ENCODE measurements around the gene RIPOR1.

RIPOR1 gene

DNA sequence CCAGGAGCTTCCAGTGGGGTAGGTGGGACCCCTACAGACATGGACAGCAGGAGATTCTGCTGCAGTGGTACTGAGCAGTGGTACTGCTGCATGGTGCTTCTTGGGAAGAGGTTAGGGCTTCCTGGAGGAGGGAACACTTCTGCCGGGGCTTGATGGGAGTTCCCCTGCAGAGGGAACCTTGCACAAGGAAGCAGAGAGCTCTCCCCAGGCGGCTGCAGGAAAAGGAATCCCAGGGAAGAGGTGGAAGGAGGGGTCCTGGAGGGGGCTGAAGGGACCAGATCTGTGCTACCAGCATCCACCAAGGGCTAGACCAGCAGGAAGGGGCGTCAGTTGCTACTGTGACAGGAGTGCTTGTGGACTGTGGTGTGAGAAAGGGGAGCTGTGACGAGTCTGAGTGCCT is 10.6 kb downstream of the RIPOR1 start:
- no peak for DNase-seq

DNA sequence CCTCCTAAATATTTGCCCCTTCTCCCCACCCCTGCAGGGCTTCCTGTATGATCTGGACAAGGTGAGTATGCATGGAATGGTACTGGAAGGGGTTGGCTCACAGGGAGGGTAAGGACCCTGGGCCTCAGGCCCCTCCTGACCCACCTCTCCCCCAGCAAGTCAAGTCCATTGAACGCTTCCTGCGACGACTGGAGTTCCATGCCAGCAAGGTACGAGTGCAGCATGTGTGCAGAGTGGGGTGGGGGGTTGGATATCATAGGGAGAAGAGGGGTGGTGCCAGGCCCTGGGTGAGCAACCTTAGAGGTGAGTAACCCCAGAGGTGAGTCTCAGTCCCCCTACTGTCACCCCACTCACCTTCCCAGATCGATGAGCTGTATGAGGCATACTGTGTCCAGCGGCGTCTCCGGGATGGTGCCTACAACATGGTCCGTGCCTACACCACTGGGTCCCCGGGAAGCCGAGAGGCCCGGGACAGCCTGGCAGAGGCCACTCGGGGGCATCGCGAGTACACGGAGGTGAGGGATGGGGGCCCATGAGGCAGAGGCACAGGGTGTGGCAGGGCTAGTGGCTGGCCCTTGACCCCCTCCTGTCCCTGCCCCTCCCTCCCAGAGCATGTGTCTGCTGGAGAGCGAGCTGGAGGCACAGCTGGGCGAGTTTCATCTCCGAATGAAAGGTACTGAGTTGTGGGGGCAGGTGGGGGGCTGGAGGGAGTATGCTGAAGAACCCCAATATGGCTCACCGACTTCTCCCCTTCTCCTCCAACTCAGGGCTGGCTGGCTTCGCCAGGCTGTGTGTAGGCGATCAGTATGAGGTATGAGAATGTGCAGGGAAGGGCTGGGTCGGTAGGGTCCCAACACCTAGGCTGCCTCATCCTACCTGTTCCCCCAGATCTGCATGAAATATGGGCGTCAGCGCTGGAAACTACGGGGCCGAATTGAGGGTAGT is 11.3 kb downstream of the RIPOR1 start:
- DNase-seq = no peak

DNA sequence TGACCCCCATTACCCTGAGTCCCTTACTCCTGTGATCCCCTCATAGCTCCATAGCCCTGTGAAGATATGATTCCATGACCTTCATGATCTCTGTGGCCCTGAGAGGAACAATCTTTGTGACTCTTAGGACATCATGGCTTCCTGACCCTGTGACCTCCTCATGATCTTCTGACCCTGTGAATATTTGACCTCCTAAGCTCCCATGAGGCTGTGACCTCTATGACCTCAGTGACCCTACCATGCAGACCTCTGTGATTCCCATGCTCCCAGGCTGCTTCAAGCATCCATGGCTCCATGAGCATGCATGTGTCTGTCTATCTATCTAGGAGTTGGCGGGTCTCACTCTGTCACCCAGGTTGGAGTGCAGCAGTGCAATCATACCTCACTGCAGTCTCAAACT is 12.1 kb downstream of the RIPOR1 start:
- no peak for DNase-seq

DNA sequence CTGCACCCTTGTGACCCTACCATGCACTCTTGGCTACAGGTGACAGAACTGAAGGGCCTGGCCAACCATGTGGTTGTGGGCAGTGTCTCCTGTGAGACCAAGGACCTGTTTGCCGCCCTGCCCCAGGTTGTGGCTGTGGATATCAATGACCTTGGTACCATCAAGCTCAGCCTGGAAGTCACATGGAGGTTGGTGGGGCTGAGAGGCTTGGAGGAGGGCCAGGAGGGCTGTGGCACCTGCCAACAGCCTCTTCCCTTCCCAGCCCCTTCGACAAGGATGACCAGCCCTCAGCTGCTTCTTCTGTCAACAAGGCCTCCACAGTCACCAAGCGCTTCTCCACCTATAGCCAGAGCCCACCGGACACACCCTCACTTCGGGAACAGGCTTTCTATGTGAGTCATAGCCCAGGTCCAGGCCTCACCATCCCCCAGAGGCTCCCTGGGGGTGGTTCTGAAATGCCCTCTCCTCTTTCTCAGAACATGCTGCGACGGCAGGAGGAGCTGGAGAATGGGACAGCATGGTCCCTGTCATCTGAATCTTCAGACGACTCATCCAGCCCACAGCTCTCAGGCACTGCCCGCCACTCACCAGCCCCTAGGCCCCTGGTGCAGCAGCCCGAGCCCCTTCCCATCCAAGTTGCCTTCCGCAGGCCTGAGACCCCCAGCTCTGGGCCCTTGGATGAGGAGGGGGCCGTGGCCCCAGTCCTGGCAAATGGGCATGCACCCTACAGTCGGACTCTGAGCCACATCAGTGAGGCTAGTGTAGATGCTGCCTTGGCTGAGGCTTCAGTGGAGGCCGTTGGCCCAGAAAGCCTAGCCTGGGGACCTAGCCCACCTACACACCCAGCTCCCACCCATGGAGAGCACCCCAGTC is 13.0 kb downstream of the RIPOR1 start:
- no peak for DNase-seq

DNA sequence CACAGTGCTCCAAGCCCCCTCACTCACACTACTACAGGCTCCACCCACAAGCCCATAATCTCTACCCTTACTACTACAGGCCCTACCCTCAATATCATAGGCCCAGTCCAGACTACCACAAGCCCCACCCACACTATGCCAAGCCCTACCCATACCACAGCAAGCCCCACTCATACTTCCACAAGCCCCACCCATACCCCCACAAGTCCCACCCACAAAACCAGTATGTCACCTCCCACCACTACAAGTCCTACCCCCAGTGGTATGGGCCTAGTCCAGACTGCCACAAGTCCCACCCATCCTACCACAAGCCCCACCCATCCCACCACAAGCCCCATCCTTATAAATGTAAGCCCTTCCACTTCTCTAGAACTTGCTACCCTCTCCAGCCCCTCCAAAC is 13.8 kb downstream of the RIPOR1 start:
- no peak for DNase-seq

DNA sequence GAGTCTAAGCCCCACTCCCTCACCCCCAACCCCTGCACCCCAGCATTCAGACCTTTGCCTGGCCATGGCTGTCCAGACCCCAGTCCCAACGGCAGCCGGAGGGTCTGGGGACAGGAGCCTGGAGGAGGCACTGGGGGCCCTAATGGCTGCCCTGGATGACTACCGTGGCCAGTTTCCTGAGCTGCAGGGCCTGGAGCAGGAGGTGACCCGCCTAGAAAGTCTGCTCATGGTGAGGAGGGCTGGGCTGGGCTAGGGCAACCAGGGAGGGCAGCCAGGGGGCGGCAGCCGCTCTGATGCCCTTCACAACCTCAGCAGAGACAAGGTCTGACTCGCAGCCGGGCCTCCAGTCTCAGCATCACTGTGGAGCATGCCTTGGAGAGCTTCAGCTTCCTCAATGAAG is 14.4 kb downstream of the RIPOR1 start:
- no peak for DNase-seq

- no peak for DNase-seq
These were observed 15.0 kb downstream of the RIPOR1 start for GRCh38 chr16:67543582-67543981.

DNA sequence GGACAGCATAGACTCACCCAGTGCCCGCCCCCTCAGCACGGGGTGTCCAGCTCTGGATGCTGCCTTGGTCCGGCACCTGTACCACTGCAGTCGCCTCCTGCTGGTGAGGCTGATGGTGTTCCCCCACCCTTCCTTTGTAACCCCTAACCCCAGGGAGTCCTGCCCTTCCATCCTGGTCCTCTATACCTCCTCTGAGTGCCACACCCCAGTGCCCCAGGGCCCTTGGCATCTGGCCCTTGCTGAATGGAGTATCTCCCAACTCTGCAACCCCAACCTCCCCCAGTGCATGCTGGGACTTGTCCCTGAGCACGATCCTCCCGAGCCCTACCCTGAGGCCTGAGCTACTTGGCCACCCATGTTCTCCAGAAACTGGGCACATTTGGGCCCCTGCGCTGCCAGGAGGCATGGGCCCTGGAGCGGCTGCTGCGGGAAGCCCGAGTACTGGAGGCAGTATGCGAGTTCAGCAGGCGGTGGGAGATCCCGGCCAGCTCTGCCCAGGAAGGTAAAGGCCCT is 15.8 kb downstream of the RIPOR1 start:
- no peak for DNase-seq

DNA sequence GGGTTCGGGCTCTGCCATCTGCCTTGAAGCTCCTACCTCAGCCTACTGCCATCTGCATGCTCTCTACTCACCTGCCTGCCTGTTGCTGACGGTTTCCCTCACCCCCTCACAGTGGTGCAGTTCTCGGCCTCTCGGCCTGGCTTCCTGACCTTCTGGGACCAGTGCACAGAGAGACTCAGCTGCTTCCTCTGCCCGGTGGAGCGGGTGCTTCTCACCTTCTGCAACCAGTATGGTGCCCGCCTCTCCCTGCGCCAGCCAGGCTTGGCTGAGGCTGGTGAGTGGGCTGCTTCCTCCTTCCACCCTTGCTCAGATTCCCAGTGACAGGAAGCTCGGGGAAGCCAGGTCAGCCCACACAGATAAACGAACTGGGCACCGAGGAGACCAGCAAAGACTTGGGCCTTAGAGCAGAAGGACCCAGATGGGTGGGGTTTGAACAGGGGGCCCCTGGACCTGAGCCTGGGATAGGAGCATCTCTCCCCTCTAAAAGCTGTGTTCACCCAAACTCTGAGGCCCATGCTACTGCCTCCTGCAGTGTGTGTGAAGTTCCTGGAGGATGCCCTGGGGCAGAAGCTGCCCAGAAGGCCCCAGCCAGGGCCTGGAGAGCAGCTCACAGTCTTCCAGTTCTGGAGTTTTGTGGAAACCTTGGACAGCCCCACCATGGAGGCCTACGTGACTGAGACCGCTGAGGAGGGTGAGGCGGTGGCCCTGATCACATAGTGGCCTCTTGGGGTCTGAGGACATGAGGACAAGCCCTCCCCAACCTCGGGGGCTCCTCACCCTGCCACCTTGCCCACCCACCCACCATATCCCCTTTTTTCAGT is 16.4 kb downstream of the RIPOR1 start:
- DNase-seq = no peak

- DNase-seq = no peak
These were observed 17.0 kb downstream of the RIPOR1 start for GRCh38 chr16:67545665-67546024.

DNA sequence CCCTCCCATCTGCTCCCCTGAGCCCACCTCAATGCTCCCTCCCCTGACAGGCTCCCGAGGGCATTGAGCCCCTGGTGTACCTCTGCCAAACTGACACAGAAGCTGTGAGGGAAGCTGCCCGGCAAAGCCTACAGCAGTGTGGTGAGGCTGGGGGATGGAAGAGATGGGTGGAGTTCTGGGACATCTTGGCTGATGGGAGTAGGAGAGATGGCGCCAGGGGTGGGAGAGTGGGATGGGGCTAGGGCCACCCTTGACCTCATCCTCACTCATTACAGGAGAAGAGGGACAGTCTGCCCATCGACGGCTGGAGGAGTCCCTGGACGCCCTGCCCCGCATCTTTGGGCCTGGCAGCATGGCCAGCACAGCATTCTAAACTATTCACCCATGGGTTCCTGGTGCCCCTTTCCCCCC is 17.5 kb downstream of the RIPOR1 start:
- DNase-seq = no peak

- DNase-seq = peak; percentile 83
These were observed 18.3 kb downstream of the RIPOR1 start for GRCh38 chr16:67546761-67547422.

DNA sequence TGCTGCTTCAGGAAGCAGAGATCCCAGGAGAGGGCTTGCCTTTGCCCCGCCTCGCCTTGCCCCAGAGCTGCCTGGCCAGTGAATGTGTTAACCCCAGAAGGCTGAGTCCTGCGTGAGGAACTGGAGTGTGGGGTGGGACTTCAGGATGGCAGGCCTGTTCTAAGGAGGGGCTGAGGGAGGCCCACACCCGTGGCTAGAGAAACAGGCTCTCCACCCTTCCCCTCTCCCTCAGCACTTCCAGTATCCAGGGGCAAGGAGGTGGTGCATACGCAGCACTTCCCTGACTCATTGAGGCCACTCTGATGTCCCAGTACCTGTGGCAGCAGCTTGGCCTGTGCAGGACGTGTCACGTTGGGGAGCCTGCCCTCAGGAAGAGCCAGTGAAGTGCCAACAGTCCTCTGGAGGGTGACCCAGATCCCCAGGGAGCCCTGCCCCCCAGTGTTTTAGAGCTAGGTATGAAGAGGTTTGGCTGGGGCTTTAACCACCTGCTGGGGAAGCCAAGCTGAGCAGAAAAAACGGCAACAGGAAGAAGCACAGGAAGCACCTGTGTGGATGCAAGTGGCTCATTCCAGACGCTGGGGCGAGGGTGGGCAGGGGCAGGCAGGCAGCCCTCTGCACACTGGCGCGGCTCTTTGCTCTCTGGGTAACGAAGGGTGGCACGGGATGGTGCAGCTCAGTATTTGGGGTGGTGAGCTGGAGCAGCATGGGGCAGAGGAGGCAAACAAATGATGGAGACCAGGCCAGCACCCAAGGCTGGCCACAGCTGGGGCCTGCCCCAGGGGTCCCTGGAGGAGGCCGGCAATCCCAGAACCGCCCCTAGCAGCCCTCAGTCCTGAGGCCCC is 19.0 kb downstream of the RIPOR1 start:
- no peak for DNase-seq

GRCh38 chr16:67548265-67549126 is 19.9 kb downstream of the RIPOR1 start:
- no peak for DNase-seq

GRCh38 chr16:67549240-67549639 is 20.6 kb downstream of the RIPOR1 start:
- DNase-seq = no peak

GRCh38 chr16:67549936-67550335 is 21.3 kb downstream of the RIPOR1 start:
- DNase-seq = no peak

DNA sequence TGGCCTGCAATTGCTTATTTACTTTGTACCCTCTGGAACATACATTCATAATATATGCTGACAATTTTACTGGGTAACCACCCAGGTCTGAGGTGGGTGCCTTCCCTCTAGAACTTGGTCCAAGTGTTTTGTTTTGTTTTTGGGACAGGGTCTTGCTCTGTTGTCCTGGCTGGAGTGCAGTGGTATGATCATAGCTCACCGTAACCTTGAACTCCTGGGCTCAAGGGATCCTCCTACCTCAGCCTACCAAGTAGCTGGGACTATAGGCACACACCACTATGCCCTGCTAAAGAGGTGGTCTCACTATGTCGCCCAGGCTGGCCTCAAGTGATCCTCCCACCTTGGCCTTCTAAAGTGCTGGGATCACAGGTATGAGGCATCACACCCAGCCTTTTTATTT is 22.5 kb downstream of the RIPOR1 start:
- DNase-seq = no peak

GRCh38 chr16:67551972-67552371 is 23.3 kb downstream of the RIPOR1 start:
- no peak for DNase-seq

- peak; percentile 59 for DNase-seq
These were observed 23.8 kb downstream of the RIPOR1 start for GRCh38 chr16:67552476-67552875.

DNA sequence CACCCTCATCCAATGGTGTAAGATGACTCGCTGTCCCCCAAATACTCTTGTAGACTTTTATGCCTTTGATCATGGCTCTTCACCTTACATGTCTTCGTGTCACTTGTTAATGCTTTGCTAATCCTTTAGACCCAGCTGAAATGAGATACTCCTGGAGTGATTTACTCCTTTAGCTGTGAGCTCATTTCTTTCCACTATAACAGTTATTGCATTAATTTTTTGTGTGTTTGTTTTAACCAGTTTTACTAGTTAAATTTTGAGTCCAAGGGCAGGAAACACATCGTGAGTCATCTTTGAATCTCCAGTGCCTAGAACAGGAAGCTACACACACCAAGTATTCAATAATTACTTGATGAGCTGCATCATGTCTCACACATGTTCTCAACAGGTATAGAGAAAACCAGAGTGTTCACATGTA is 27.2 kb downstream of the RIPOR1 start:
- DNase-seq = no peak

All from eye (tissue), 1 donor.